NCI-H226 (cell line): Measurements from ENCODE around the gene PSPC1.
"Not testable (repeated sequence)": the region's sequence is repeated elsewhere in the genome, so short reads cannot be mapped to it uniquely, and the experiment has no call there.

Experiments
- DNase-seq: peaks from one replicate; pipeline ENCODE4 v3.0.0-alpha.2; 2015

Gene PSPC1, protein sequence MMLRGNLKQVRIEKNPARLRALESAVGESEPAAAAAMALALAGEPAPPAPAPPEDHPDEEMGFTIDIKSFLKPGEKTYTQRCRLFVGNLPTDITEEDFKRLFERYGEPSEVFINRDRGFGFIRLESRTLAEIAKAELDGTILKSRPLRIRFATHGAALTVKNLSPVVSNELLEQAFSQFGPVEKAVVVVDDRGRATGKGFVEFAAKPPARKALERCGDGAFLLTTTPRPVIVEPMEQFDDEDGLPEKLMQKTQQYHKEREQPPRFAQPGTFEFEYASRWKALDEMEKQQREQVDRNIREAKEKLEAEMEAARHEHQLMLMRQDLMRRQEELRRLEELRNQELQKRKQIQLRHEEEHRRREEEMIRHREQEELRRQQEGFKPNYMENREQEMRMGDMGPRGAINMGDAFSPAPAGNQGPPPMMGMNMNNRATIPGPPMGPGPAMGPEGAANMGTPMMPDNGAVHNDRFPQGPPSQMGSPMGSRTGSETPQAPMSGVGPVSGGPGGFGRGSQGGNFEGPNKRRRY

DNA sequence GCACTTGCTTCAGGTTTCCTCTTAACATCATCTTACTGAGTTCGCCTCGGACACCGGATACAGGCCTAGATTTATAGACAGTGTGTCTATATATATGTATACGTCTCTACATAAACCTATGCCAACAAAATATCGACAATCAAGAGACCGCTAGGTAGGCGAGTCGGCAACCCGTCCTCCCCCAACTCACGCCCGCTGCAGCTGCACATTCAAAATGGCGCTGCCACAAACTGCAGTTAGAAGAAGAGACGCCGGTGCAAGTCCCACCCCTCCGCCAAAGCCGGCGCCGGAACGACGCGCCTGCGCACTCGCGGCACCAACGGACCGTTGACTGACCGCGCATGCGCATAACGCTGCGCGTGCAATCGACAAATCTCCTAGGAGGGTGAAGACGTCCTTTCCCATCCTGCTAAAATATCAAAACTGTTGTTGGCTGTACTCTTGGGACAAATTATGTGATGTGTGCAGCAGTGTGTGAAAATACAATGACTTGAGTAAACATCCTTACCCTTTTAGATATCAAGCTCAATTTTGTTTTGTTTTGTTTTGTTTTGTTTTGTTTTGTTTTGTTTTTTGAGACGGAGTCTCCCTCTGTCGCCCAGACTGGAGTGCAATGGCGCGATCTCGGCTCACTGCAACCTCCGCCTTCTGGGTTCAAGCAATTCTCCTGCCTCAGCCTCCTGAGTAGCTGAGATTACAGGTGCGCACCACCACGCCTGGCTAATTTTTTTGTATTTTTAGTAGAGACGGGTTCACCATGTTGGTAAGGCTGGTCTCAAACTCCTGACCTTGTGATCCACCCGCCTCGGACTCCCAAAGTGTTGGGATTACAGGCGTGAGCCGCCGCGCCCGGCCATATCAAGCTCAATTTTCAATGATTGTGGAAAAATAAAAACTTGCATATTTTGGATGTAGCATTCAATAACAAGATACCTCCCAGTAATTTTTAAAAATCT, at the start of gene PSPC1:
Gene PSPC1 (minus strand): TSS at position 219 of the 956 bp plus-strand sequence. CDS start 188 bp downstream, at position 31.
- DNase-seq: peak; percentile 69

GRCh38 chr13:19822673-19823072, 39.9 kb upstream of the PSPC1 start:
- DNase-seq: no peak

- DNase-seq: no peak
Measured at GRCh38 chr13:19818223-19818842, 35.6 kb upstream of the PSPC1 start.

- no peak for DNase-seq
Measured at GRCh38 chr13:19817510-19818158, 34.9 kb upstream of the PSPC1 start.

DNA sequence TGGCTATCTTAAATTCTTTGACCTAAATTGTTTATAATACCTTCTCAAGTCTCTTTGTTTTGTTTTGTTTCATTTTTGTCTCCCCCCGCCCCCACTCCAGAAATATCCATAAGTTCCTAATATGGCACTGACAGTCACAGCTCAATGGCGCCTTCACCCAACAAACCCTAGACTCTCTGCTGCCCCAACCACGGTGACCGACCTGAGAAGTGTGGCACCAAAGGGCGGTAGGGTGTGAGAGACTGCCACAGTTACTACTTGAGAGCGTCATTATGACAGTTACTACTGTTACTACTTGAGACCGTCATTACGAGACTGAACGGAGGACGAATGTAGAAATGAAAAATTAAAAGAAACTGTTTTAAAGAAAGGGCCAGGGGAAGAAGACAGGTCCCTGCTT, 34.4 kb upstream of the PSPC1 start:
- DNase-seq: no peak

DNA sequence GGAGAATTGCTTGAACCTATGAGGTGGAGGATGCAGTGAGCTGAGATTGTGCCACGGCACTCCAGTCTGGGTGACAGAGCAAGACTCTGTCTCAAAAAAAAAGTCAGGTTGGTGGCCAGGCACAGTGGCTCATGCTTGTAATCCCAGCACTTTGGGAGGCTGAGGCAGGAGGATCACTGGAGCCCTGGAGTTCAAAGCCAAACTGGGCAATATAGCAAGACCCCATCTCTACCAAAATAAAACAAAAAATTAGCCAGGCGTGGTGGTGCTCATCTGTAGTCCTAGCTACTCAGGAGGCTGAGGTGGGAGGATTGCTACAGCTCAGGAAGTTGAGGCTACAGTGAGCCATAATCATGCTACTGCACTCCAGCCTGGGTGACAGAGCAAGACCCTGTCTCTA, 33.1 kb upstream of the PSPC1 start:
- not testable (repeated sequence) for DNase-seq

- no peak for DNase-seq
Measured at GRCh38 chr13:19810996-19811881, 28.5 kb upstream of the PSPC1 start.

- no peak for DNase-seq
Measured at GRCh38 chr13:19810151-19810550, 27.4 kb upstream of the PSPC1 start.

DNA sequence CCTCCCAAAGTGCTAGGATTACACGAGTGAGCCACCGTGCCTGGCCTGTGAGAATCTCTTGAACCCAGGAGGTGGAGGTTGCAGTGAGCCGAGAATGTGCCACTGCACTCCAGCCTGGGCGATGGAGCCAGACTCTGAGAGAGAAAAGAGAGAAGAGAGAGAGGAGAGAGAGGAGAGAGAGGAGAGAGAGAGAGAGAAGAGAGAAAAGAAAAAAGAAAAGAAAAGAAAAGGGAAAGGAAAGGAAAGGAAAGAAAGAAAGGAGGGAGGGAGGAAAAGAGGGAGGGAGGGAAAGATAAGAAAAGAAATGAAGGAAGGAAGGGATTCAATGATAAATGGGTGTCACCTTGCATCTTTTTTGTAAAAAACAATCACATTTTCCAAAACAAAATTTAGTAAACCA, 23.0 kb upstream of the PSPC1 start:
- DNase-seq: no peak

DNA sequence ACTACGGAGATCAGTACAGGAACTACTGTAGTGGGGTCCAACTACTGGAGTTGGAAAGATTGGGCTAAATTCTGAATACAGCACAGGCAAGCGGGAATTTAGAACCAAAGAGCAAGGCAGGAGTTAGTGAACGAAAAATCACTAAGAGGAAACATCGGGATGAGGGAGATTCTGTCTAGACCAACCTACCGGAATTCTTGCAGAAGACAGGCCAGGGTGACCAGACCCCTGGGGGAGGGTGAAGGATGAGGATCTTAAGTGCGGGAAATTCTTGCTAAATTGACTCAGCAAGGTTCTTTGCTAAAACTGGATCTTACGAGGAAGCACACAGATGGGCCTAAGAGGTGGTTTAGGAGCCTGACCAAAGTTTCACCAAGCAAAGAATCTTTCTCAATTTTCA, 13.2 kb upstream of the PSPC1 start:
- DNase-seq: no peak

GRCh38 chr13:19794631-19795030, 11.9 kb upstream of the PSPC1 start:
- DNase-seq: no peak

DNA sequence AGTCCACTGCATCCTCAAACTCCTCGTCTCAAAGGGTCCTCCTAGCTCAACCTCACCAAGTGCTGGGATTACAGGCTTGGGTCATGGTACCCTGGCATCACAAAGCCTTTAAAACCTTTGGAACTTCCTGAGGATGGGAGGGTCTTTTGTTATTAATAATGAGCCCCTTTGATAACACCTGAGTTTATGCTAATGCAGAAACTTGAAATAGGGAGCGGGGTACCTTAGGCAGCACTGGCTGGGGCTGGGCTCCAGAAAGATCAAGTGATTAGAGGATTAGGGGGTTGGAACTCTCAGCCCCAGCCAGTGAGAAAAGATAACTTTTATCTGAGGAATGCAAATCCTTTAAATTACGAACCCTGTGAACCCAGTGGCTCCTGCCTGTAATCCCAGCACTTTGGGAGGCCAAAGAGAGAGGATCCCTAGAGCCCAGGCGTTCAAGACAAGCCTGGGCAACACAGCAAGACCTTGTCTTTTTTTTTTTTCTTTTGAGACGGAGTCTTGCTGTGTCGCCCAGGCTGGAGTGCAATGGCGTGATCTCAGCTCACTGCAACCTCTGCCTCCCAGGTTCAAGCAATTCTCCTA, 9.3 kb upstream of the PSPC1 start:
- DNase-seq: no peak

- DNase-seq: peak; percentile 4
Measured at GRCh38 chr13:19782049-19782726, 557 bp downstream of the PSPC1 start.

- no peak for DNase-seq
Measured at GRCh38 chr13:19781526-19781925, 1.2 kb downstream of the PSPC1 start.

DNA sequence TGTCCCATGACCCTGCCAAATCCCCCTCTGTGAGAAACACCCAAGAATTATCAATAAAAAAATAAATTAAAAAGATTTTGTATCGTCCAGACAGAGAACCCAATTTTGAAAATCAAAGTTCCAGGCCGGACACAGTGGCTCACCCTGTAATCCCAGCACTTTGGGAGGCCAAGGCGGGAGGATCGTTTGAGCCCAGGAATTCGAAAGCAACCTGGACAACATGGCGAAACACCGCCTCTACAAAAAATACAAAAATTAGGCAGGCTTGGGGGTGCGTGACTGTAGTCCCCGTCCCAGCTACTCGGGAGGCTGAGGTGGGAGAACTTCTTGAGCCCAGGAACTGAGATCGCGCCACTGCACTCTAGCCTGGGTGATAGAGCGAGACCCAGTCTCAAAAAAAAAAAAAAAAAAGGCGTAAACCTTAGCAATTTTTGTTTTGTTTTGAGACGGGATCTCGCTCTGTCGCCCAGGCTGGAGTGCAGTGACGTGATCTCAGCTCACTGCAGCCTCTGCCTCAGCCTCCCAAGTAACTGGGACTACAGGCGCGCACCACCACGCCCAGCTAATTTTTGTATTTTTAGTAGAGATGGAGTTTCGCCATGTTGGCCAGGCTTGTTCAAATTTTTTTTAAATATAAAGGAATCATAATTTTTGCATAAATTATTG, 1.9 kb downstream of the PSPC1 start:
- not testable (repeated sequence) for DNase-seq

- DNase-seq: no peak
Measured at GRCh38 chr13:19772306-19772705, 10.4 kb downstream of the PSPC1 start.

GRCh38 chr13:19769854-19770253, 12.9 kb downstream of the PSPC1 start:
- DNase-seq: no peak

DNA sequence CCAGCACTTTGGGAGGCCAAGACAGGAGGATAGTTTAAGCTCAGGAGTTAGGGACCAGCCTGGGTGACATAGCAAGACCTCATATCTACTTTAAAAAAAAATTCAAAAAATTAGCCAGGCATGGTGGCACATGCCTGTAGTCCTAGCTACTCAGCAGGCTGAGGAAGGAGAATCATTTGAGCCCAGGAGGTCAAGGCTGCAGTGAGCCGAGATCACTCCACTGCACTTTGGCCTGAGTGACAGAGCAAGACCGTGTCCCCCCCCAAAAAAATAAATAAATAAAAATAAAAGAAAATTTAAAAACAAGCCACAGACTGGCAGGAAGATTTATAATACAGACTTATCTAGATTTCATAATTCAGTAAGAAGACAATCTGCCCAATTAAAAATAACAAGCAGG, 14.8 kb downstream of the PSPC1 start:
- no peak for DNase-seq

- DNase-seq: no peak
Measured at GRCh38 chr13:19766591-19766990, 16.2 kb downstream of the PSPC1 start.

GRCh38 chr13:19764237-19764636, 18.5 kb downstream of the PSPC1 start:
- DNase-seq: no peak
